Measurements from ENCODE around the gene FAM124A.
"Not testable (repeated sequence)": the region's sequence is repeated elsewhere in the genome, so short reads cannot be mapped to it uniquely, and the experiment has no call there.

FAM124A gene

DNA sequence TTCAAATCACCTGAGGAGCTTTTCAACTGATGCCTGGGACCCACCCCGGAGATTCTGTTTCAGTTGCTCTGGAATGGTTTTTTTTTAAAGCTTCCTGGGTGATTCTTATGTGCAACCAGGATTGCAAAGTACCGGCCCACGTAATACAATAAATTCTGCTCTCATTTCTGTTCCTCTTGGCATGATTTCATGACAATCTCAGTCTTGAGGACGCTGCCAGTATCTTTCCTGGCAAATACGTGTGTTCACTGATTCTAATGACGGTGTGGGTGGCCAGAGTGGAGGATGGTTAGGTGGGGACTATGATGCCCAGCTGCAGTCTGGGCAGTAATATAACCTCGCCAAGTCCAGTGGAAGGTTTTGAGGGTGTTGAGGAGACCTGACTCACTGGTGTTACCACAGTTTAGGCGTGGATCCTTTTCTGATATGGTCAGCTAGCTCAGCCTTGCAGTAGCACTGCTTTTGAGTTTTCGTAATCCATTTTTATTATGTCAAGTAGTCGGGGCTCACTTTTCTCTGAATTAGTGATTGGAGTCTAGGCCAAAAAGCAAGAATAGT, 49.4 kb downstream of the FAM124A start:
- no peak for DNase-seq (ENCODE audit: low spot score)

DNA sequence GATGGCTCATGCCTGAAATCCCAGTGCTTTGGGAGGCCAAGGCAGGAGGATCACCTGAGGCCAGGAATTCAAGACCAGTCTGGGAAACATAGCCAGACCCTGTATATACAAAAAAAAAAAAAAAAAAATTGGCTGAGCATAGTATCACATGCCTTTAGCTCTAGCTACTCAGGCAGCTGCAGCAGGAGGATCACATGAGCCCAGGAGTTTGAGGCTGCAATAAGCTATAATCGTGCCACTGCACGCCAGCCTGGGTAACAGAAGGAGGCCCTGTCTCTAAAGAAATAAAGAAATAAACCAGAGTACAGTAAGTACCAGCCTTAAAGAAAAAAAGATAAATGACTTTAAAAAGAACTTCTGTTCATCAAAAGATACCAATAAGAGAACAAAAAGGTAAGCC, 52.9 kb downstream of the FAM124A start:
- no peak for DNase-seq (ENCODE audit: low spot score)

GRCh38 chr13:51276636-51277035, 54.4 kb downstream of the FAM124A start:
- DNase-seq (ENCODE audit: low spot score): no peak

- DNase-seq (ENCODE audit: low spot score): no peak
Observed at GRCh38 chr13:51277928-51278327, 55.7 kb downstream of the FAM124A start.

- DNase-seq (ENCODE audit: low spot score): no peak
Observed at GRCh38 chr13:51278426-51279130, 56.4 kb downstream of the FAM124A start.

GRCh38 chr13:51280379-51280940, 58.3 kb downstream of the FAM124A start:
- no peak for DNase-seq (ENCODE audit: low spot score)

DNA sequence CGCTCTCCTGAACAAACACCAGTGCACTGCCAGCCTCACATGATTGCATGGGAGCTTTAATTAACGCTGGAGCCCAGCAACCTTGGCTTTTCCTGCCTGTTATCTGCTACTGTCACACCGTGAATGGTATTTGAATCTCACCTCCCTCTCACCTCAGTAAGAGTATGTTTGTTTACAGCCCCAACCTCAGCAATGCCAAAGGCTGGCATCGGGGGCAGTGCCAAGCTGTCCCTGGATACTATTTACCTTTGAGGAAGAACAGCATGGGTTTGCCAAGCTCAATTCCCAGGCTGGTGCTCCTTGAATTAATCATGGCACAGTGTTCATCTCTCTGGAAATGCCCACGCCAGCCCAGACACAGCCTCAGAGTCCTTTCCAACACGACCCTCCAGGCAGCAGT, 60.1 kb downstream of the FAM124A start:
- no peak for DNase-seq (ENCODE audit: low spot score)

GRCh38 chr13:51282923-51283322, 60.7 kb downstream of the FAM124A start:
- not testable (repeated sequence) for DNase-seq (ENCODE audit: low spot score)

DNA sequence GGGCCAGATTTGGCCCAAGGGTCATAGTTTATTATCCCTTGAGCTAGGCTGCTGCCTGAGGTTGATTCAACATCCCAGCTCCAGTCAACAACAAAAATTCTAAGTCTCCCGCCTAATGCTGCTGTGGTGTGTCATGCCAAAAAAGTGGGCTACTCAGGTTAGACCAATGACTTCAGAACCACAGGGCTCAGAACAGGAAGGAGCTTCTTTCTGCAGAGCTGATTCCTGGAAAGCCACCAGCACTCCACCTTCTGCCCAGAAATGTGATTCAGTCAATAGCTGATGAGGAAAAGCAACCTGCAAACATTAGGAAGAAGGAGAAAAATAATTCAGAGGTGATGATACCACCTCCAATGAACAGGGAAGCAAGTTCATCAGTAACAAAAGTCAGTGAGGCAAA, 61.2 kb downstream of the FAM124A start:
- no peak for DNase-seq (ENCODE audit: low spot score)

- DNase-seq (ENCODE audit: low spot score): no peak
Observed at GRCh38 chr13:51284339-51284738, 62.1 kb downstream of the FAM124A start.

DNA sequence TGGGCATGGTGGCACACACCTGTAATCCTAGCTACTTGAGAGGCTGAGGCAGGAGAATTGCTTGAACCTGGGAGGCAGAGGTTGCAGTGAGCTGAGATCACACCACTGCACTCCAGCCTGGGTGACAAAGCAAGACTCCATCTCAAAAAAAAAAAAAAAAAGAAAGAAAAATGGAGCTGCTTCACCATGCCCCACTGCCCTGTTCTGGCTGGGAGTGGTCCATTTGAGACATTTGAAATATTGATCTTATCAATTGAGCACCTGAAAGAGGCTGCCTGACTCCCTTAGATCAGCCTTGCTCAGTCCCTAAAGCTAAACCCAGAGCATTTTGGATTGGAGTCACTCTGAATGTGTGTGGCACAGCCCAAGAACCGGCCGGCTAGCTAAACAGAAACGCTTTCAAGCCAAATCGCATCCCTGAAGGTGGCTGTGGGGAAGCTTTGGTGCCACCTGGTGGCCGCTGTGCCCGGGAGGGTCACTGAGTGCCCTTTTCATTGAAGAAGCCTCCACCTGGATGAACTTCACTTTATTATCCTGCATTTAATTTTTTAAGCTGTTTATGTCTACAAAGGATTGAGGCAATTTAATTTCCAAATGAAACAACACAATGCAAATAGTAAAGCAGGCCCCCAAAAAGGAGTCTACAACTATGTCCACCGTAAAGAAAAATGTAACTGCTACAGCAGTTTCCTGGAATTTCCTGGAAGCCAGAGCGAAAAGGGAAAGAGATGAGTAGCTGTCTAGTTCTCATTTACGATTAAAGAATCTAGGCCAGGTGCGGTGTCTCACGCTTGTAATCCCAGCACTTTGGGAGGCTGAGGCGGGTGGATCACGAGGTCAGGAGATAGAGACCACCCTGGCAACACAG, 64.2 kb downstream of the FAM124A start:
- DNase-seq (ENCODE audit: low spot score): peak; percentile 75

DNA sequence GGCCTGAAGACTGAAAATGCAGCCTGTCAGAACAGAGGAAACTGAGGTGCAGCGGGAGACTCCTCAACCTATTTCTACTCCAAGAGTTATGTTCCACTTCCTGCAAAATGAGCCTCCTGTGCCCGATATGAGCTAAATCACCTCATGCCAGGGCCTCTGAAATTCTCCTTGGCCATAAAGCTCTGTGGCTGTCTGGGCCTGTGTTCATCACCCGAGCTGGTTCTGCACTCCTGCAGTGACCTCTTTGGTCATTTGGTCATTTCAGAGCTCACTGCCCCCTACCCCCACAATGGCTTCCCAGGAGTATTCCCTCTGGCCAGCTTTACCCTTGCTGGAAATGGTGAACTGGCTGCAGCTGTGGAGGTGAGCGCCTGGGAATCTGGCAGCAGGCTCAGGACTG, 65.6 kb downstream of the FAM124A start:
- no peak for DNase-seq (ENCODE audit: low spot score)

DNA sequence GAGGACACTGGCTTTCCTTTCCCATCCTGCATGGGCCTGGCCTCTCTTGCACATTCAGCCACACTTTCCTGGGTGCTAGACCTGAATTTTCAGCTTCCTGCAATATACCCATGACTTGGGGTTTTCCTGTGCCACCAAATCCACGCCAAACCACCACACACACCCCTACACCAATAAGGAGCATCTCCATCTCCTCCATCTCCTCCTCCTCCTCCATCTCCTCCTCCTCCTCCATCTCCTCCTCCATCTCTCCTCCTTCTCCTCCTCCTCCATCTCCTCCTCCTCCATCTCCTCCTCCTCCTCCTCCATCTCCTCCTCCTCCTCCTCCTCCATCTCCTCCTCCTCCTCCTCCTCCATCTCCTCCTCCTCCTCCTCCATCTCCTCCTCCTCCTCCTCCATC, 66.1 kb downstream of the FAM124A start:
- DNase-seq (ENCODE audit: low spot score): not testable (repeated sequence)

DNA sequence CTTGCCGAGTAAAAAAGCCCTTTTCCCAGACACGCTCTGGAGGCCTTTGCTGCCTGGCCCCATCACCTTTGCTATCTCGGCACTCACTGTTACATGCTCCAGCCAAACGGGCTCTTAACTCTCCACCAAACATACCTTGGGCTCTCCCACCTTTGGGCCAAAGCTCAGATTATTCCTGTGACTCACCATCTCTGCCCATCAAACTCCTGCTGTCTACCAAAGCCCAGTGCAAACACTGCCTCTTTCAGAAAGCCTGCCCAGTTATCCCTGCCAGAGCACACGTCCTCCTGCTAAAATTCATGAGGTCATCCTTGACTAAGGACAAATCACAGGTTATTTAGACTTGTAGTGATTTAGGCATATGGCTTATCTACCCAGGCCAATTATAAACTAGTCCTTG, 69.1 kb downstream of the FAM124A start:
- DNase-seq (ENCODE audit: low spot score): peak; percentile 29

- peak; percentile 20 for DNase-seq (ENCODE audit: low spot score)
Observed at GRCh38 chr13:51292000-51292565, 69.9 kb downstream of the FAM124A start.

DNA sequence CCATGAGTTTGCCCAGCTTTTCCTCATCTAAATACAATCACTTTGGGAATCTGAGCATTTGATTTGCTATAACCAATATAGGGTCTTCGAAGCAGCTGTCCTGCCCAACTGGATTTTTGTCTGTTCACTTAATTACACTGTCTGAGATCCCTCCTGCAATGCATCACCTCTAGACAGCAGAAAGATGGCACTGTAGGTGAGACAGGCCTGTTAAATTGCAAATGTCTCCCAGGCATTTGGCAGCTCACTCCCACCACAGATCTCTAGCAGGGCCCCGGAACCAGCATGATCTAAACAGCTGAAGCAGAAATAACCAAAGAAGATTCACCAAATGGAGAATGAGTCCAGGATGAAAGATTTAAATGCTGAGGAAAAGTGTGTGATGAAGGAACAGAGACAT, 75.4 kb downstream of the FAM124A start:
- no peak for DNase-seq (ENCODE audit: low spot score)

DNA sequence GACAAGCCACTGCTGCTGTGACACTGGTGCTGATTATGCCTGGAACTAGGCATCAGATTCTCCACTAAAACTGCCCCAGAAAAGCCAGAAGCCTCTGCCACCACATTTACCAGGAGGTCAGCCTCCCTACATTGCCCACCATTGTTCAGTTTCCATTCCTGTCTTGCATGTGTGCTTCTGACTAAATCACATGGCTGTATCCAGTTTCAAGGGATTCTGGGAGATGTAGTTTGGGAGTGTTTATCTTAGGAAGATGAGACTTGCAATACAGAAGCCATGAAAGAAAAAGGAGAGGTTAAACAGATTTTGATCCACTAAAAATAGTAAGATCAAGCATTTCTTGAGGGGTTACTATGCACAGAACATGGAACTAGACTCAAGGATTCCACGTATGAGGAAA, 76.6 kb downstream of the FAM124A start:
- DNase-seq (ENCODE audit: low spot score): no peak

GRCh38 chr13:51303063-51303552, 80.9 kb downstream of the FAM124A start:
- DNase-seq (ENCODE audit: low spot score): no peak

GRCh38 chr13:51303882-51304281, 81.7 kb downstream of the FAM124A start:
- no peak for DNase-seq (ENCODE audit: low spot score)

- DNase-seq (ENCODE audit: low spot score): no peak
Observed at GRCh38 chr13:51305271-51305967, 83.2 kb downstream of the FAM124A start.

- no peak for DNase-seq (ENCODE audit: low spot score)
Observed at GRCh38 chr13:51308781-51309180, 86.6 kb downstream of the FAM124A start.

GRCh38 chr13:51311231-51311630, 89.0 kb downstream of the FAM124A start:
- no peak for DNase-seq (ENCODE audit: low spot score)

All from AG08396 (cell line).